IPS DF 4.7 (cell line): ENCODE data around the gene IFIT1B.
"Not testable (repeated sequence)": the region's sequence is repeated elsewhere in the genome, so short reads cannot be mapped to it uniquely, and the experiment has no call there.

ENCODE experiments used
- DNase-seq: peaks from one replicate; pipeline ENCODE4 v3.0.0-alpha.2; 2013; ENCODE audit warnings: low spot score; ENCODE audit errors: extremely low read depth

IFIT1B gene

DNA sequence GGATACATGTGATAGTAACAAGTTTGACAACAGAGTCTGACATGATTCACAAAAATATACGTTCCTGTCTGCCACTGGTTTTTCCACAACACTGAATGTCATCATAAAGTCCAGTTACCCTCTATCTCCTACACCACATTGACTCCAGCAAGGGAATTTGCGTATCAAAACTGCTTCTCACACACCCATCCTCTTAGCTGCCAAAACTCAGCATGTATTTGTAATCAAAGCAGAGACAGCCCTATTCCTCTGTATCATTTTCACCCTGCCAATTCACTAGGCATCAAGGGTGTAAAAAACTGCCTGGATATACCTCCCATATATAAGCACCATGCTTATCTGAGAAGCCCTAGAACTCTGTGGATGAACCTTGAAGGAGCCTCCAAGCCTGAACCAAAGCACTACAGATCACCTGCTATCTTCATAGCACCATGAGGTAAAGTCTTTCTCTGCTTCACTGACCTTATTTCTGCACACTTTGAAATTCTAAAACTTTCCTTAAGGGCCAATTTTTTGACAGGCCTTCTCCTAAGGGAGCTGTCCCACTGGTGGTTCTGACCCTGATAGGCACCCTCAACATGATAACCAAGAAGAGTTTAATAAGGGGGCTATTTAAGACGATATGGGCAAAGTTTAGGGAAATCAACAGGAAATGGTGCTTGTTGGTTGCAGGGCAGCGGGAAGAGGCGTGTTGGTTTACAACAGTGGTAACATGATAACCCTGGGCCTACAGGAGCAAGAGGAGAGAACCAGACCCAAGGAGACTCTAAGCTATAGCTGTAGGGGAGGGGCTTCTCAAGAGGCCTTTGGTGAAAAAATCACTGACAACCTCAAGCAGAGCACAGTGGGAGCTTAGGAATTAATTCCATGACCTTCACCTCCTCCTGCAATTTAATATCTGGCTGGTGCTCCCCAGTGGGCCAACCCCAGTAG lies at the start of gene IFIT1B:
TSS of gene IFIT1B (plus strand) at position 352 of the 933 bp plus-strand sequence. CDS start at position 432, 80 bp downstream.
- DNase-seq: no peak

GRCh38 chr10:89329151-89329550 lies 48.7 kb upstream of the IFIT1B start:
- no peak for DNase-seq

DNA sequence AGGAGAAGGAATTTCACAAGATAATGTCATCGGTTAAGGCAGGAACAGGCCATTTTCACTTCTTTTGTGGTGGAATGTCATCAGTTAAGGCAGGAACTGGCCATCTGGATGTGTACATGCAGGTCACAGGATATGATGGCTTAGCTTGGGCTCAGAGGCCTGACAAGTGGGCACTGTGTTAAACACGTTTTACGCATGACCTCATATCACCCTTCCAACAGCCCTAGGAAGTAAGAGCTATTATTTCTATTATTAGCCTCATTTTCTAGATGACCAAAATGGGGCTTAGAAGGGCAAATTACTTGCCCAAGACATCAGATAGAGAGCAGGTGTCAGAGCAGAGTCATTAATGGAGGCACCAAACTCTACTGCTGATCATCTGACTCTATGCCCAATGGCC lies 47.8 kb upstream of the IFIT1B start:
- not testable (repeated sequence) for DNase-seq

DNA sequence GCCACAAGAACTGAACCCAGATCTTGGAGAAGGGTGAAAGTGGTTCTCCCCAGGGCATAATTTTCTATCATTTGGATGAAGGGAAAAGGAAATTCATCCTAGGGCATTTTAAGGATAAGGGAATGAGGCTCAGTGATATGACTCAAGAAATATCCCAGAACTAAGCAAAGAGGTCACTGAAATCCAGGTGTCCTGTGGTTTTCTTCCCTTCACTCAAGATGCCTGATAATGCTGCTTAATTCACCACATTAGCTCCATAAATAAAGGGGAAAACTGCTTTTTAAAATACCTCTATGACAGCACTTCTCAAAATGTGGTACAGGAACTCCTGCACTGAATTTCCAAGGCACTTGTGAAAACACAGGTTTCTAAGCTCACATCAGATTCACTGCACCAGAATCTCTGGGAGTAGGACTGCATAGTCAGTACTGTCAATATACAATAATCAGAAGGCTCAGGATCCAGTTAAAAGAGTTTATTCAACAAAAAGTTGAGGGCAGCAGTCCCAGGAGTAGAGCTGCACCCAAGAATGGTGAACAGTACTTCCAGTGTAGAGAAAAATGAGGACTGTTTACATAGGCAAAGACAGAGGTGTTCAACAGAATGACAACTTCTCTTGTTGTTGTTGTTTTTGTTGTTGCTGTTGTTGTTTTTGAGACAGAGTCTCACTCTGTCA lies 47.2 kb upstream of the IFIT1B start:
- no peak for DNase-seq

- not testable (repeated sequence) for DNase-seq
Observed at GRCh38 chr10:89331487-89332122, 46.3 kb upstream of the IFIT1B start.

DNA sequence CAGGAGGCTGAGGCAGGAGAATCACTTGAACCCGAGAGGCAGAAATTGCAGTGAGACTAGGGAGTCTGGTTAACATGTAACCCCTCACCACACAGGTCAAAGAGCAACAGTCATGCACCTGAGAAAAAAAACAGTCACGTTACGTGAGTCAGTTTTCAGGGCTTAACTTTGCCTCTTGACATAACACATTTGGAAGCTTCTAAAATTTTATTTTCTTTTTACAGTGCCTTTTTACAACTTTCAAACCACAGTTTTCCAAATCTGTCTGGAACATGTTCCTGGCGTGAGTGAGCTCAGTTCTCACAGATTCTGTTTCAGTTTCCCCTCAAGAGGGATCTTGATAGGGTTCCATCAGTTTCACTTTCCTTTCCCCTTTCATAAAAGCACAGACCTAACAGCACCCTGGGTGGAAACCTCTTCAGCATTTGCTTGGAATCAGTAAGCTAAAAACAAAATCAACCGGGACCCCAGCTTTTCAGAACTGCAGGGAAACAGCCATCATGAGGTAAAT lies 45.7 kb upstream of the IFIT1B start:
- DNase-seq: no peak

DNA sequence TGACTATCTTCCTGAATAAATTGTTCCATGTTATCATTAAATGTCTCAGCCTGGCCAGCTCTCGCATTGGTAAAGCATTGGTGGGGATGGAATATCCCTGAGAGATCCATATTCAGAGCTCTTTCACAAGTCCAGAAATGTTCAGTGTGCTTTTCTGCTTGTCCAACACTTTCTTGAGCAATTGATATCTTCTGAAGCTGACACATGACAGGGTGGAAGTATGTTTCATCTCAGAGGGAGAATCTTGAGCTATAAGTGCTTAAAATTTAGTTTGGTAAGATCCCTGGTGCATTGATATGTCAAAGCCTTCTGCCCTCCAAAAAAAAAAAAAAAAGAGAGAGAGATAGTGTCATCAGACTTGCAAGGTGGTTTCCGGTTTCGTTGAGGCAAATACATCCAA lies 42.6 kb upstream of the IFIT1B start:
- DNase-seq: no peak

- no peak for DNase-seq
Observed at GRCh38 chr10:89336241-89336640, 41.6 kb upstream of the IFIT1B start.

- DNase-seq: no peak
Observed at GRCh38 chr10:89337484-89337883, 40.4 kb upstream of the IFIT1B start.

DNA sequence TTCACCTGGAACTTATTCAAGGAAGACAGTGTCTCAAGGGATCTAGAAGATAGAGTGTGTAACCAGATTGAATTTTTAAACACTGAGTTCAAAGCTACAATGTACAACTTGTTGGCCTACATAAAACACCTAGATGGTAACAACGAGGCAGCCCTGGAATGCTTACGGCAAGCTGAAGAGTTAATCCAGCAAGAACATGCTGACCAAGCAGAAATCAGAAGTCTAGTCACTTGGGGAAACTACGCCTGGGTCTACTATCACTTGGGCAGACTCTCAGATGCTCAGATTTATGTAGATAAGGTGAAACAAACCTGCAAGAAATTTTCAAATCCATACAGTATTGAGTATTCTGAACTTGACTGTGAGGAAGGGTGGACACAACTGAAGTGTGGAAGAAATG lies 39.1 kb upstream of the IFIT1B start:
- no peak for DNase-seq

- no peak for DNase-seq
Observed at GRCh38 chr10:89339875-89340274, 38.0 kb upstream of the IFIT1B start.

GRCh38 chr10:89341649-89342048 lies 36.2 kb upstream of the IFIT1B start:
- no peak for DNase-seq

- DNase-seq: no peak
Observed at GRCh38 chr10:89342206-89342958, 35.5 kb upstream of the IFIT1B start.

- DNase-seq: no peak
Observed at GRCh38 chr10:89343089-89343767, 34.6 kb upstream of the IFIT1B start.

GRCh38 chr10:89344156-89344555 lies 33.7 kb upstream of the IFIT1B start:
- DNase-seq: no peak

DNA sequence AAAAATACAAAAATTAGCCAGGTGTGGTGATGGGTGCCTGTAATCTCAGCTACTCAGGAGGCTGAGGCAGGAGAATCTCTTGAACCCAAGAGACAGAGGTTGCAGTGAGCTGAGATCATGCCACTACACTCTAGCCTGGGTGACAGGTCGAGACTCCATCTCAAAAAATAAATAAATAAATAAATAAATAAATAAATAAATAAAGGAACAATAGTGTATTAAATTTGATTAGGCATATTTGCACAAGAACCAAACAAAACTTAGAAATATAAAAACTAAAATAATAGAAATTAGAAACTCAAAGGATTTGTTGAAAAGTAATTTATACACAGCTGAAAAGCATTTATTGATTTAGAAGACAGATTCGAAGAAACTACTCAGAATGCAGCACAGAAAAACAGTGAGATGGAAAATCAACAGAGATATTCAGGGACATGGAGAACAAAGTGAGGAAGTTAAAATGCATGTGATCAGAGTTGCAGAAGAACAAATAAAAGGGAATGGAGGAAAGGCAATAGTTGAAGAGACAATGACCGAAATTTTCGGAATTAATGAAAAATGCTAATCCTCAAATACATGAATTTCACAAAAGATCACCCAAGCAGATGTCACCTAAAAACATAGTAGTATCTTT lies 32.4 kb upstream of the IFIT1B start:
- no peak for DNase-seq

DNA sequence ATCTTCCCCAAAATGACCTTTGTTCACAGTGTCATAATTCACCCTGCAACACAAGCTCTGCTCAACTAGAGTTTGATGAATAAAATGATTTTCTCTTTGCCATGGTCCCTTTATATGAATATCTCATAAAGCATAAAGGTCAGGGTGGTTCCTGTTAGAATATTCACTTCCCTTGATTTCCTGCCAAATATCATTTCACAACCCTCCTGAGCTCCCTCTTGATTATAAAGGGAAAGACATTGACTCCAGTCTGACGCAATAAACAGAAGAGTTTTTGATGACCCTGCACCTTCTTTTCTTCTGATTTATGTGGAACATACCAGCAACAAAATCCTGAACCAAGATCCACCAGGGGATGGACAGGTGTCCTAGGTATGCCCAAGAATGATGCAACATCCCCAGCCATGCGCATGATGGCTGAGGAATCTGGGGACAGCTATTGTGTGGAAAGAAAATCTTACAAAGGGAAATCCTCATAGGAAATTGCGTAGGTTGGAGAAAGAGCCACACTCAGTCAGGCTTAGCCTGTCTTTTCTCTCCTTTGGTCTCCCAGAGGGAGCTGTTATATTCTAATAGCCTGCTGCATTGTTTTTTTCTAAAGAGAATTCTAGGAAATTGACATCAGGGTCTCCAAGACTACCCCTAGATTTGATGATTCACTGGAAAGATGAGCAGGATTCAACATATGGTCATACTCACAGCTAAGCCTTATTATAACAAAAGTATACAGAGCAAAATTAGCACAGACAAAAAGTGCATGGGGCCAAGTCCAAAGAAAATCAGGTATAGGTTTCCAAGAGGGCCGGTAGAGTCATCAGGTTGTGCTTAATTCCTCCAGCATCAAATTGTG lies 31.2 kb upstream of the IFIT1B start:
- no peak for DNase-seq

DNA sequence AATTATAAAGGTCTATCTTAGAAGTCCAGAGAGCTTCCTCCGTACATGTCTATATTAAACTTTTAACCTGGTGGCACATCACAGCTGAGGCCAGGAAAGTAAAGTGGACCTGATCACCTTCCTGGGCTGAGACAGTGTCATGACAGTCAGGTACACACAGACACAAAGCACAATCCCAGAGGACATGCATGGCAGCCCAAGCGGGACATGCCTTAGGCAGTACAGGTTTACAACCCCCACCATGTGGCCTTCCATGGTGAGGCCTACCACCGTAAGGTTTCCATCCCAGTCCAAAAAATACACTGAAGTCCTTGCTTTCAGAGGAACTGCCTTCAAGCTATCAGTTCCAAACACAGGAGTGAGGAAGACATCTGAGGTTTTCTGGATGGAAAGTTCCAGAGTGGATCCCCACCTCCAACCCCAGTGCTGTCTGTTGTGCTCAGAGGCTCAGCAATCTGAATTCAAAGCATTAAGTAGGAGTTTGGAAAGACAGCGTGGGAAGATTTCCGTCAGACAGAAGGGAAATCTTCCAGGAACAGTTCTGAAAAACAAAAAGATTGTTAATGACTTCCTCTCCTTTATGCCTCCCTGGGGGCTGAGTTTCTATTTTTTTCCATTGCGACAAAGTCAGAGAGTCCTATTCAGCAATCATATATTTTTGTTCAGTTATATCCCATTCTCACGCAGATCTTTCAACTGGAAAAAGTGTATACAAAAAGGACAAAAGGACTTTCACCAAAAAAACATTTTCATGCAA lies 30.0 kb upstream of the IFIT1B start:
- no peak for DNase-seq
